H1 (cell line): ENCODE measurements around the gene ZFYVE16.

Experiments used
- ASH2L ChIP-seq: fragments of 200-600, 300-600 bp; sonication (generic); IDR thresholded peaks from one replicate; pipeline ENCODE4 v1.7.1; 2017; ENCODE audit warnings: low read length
- CEBPB ChIP-seq: IDR thresholded peaks from 2 replicates; pipeline ENCODE4 v1.6.1; 2012; ENCODE audit warnings: low read depth, low read length
- CTCF ChIP-seq, 3 experiments: IDR thresholded peaks; 1 replicate in 2 of 3; 2 replicates in 1 of 3; pipeline versions ENCODE4 v1.5.1 to v1.6.1; 2011; ENCODE audit warnings: low read length in 3 of 3, mild to moderate bottlenecking in 3 of 3, inconsistent platforms in 2 of 3, low read depth in 1 of 3, moderate library complexity in 1 of 3; ENCODE audit not compliant: insufficient read depth in 1 of 3; ENCODE audit errors: control extremely low read depth in 1 of 3
- HDAC2 ChIP-seq, 2 experiments: fragments of 300-600 bp in 1 of 2; sonication (generic) in 1 of 2; IDR thresholded peaks; 2 replicates each; pipeline ENCODE4 v1.6.1; 2011 to 2012; ENCODE audit warnings: low read depth in 2 of 2, low read length in 2 of 2, mild to moderate bottlenecking in 2 of 2, moderate library complexity in 2 of 2, borderline replicate concordance in 1 of 2, inconsistent platforms in 1 of 2
- NRF1 ChIP-seq: IDR thresholded peaks from 2 replicates; pipeline ENCODE4 v1.6.1; 2011; ENCODE audit warnings: mild to moderate bottlenecking, low read depth, low read length, improper control_type of control experiment
- POLR2A ChIP-seq, 2 experiments: IDR thresholded peaks; 1 replicate in 1 of 2; 2 replicates in 1 of 2; pipeline ENCODE4 v1.6.1; 2011; ENCODE audit warnings: low read depth in 2 of 2, low read length in 2 of 2, mild to moderate bottlenecking in 2 of 2; ENCODE audit errors: control extremely low read depth in 1 of 2
- RXRA ChIP-seq: IDR thresholded peaks from 2 replicates; pipeline ENCODE4 v1.6.1; 2011; ENCODE audit warnings: low read depth, mild to moderate bottlenecking, low read length, moderate library complexity; ENCODE audit not compliant: insufficient read depth
- SP1 ChIP-seq: IDR thresholded peaks from 2 replicates; pipeline ENCODE4 v1.6.1; 2011; ENCODE audit warnings: low read depth, low read length
- USF2 ChIP-seq: IDR thresholded peaks from 2 replicates; pipeline ENCODE4 v1.6.1; 2011; ENCODE audit warnings: low read length, improper control_type of control experiment

- TF ChIP-seq USF2, result no peak
- TF ChIP-seq NRF1, result no peak
- TF ChIP-seq HDAC2 (IDR thresholded peaks at IDR 0.05; ENCODE audit: borderline replicate concordance in 1 of 2, low read depth in 2 of 2, low read length in 2 of 2), result no peak
- TF ChIP-seq POLR2A (IDR thresholded peaks at IDR 0.05; ENCODE audit: control extremely low read depth in 1 of 2, low read depth in 2 of 2, low read length in 2 of 2), result no peak
- TF ChIP-seq RXRA, result no peak
- TF ChIP-seq SP1, result no peak
- no peak for TF ChIP-seq CTCF (IDR thresholded peaks at IDR 0.05; ENCODE audit: control extremely low read depth in 1 of 3, insufficient read depth in 1 of 3, low read depth in 1 of 3, low read length in 3 of 3)
- no peak for TF ChIP-seq CEBPB
- TF ChIP-seq ASH2L, result no peak
Measured at GRCh38 chr5:80435476-80435875, 27.6 kb downstream of the ZFYVE16 start.
